ENCODE results near the gene MISFA. TPM values are rescaled to one million over a fixed set of nuclear protein-coding genes. Genes with fewer than 3 reads are reported as not detected.
A peak's percentile ranks its signal among the peaks of the same experiment; 100 is the strongest.
"Not testable (repeated sequence)": the region's sequence is repeated elsewhere in the genome, so short reads cannot be mapped to it uniquely, and the experiment has no call there.

MISFA gene
- total and polyA plus RNA-seq, 7 donors, result 0.44 to 4.2 (median 3.7) TPM; not detected in 4

- Histone ChIP-seq H3K9me3 (no peaks in the 10 kb centered on the region), H3K36me3 (no peaks in the 10 kb centered on the region), H3K4me3 (no peak overlapping the region), H3K4me1 (no peaks in the 10 kb centered on the region), H3K27me3 (no peaks in the 10 kb centered on the region), H3K27ac (no peak overlapping the region)
- DNase-seq, result no peak
- WGBS, 2 donors, result 65 to 79% methylated on average over 1 of the region's 1 CpG
- intact Hi-C loops (cut with DNase I), result no loop called here
- TF ChIP-seq CTCF (IDR thresholded peaks at IDR 0.05) (no peak), POLR2AphosphoS5 (IDR thresholded peaks at IDR 0.05) (no peak), POLR2A (IDR thresholded peaks at IDR 0.05) (no peak), EP300 (IDR thresholded peaks at IDR 0.05) (no peak)
Measured at GRCh38 chr11:18641677-18642076, 42.1 kb downstream of the MISFA start.

- H3K9me3 ChIP-seq; H3K27me3 ChIP-seq; H3K27ac ChIP-seq; H3K36me3 ChIP-seq; intact Hi-C loops (cut with DNase I); H3K4me1 ChIP-seq; DNase-seq; H3K4me3 ChIP-seq: not testable (repeated sequence)
- 63 to 80% methylated on average over 4 of the region's 4 CpGs for WGBS, 2 donors
Measured at GRCh38 chr11:18643034-18643433, 43.4 kb downstream of the MISFA start.

- TF ChIP-seq POLR2AphosphoS5 (IDR thresholded peaks at IDR 0.05) (no peak), POLR2A (IDR thresholded peaks at IDR 0.05) (no peak), EP300 (IDR thresholded peaks at IDR 0.05) (no peak), CTCF (IDR thresholded peaks at IDR 0.05) (no peak)
- no peaks in the 10 kb centered on the region for H3K27me3 ChIP-seq
- intact Hi-C loops (cut with DNase I), result no loop called here
- no peak overlapping the region for H3K27ac ChIP-seq
- no peak overlapping the region for H3K4me3 ChIP-seq
- 70 to 96% methylated on average over 4 of the region's 4 CpGs for WGBS, 2 donors
- no peaks in the 10 kb centered on the region for H3K4me1 ChIP-seq
- no peaks in the 10 kb centered on the region for H3K9me3 ChIP-seq
- DNase-seq, result no peak
- H3K36me3 ChIP-seq, result no peaks in the 10 kb centered on the region
Measured at GRCh38 chr11:18650353-18650752, 50.8 kb downstream of the MISFA start.

- H3K4me1 ChIP-seq, result no peaks in the 10 kb centered on the region
- intact Hi-C loops (cut with DNase I), result no loop called here
- H3K9me3 ChIP-seq, result no peaks in the 10 kb centered on the region
- no peaks in the 10 kb centered on the region for H3K36me3 ChIP-seq
- H3K4me3 ChIP-seq, result no peak overlapping the region
- DNase-seq, result no peak
- WGBS, 2 donors, result 79% methylated on average over 19 of the region's 19 CpGs
- H3K27ac ChIP-seq, result no peak overlapping the region
- H3K27me3 ChIP-seq, result no peaks in the 10 kb centered on the region
- TF ChIP-seq CTCF (IDR thresholded peaks at IDR 0.05) (peak in 2 of 4 experiments; percentile 14 to 38), POLR2A (IDR thresholded peaks at IDR 0.05) (no peak), POLR2AphosphoS5 (IDR thresholded peaks at IDR 0.05) (no peak), EP300 (IDR thresholded peaks at IDR 0.05) (no peak)
Measured at GRCh38 chr11:18650859-18651557, 51.4 kb downstream of the MISFA start.

Other genes with a start within 250 kb of the MISFA start
- gene LDHA, start 205.2 kb upstream of the MISFA start, total RNA-seq, result 100 to 1,000 TPM; 326 to 507 (median 346) TPM
- gene LDHA, start 205.2 kb upstream of the MISFA start, polyA plus RNA-seq, result 100 to 1,000 TPM; 503 to 668 (median 517) TPM
- gene LDHC, start 187.5 kb upstream of the MISFA start, total RNA-seq, result not detected
- 1 to 10 TPM in 2 of 3 donors, not detected in 1; 2.4 to 4.9 TPM for gene LDHC, start 187.5 kb upstream of the MISFA start, polyA plus RNA-seq
- gene LDHAL6A, start 143.9 kb upstream of the MISFA start, total RNA-seq, result not detected
- under 1 TPM in 1 of 3 donors, not detected in 2; 0.04 TPM for gene LDHAL6A, start 143.9 kb upstream of the MISFA start, polyA plus RNA-seq
- 100 to 1,000 TPM in 1 of 4 donors, 10 to 100 TPM in 3; 70.3 to 100 (median 89.8) TPM for gene TSG101, start 72.8 kb upstream of the MISFA start, total RNA-seq
- 100 to 1,000 TPM in 1 of 3 donors, 10 to 100 TPM in 2; 55.7 to 103 (median 90.7) TPM for gene TSG101, start 72.8 kb upstream of the MISFA start, polyA plus RNA-seq
- 10 to 100 TPM; 22.3 to 40.3 (median 28.8) TPM for gene UEVLD, start 11.1 kb upstream of the MISFA start, total RNA-seq
- gene UEVLD, start 11.1 kb upstream of the MISFA start, polyA plus RNA-seq, result 10 to 100 TPM; 10.5 to 29.1 (median 12.0) TPM
- gene SPTY2D1, start 34.6 kb downstream of the MISFA start, total RNA-seq, result 10 to 100 TPM in 3 of 4 donors, 1 to 10 TPM in 1; 9.6 to 16.3 (median 12.4) TPM
- 1 to 10 TPM; 4.2 to 9.2 (median 8.4) TPM for gene SPTY2D1, start 34.6 kb downstream of the MISFA start, polyA plus RNA-seq
- 1 to 10 TPM; 3.7 to 5.3 (median 4.8) TPM for gene TMEM86A, start 99.0 kb downstream of the MISFA start, total RNA-seq
- gene TMEM86A, start 99.0 kb downstream of the MISFA start, polyA plus RNA-seq, result 1 to 10 TPM; 1.7 to 3.0 (median 2.3) TPM
- not detected for gene IGSF22, start 126.4 kb downstream of the MISFA start, total RNA-seq
- under 1 TPM in 2 of 3 donors, not detected in 1; 0.46 to 0.52 TPM for gene IGSF22, start 126.4 kb downstream of the MISFA start, polyA plus RNA-seq
- 1 to 10 TPM in 1 of 4 donors, under 1 TPM in 3; 0.33 to 1.1 (median 0.69) TPM for gene PTPN5, start 192.0 kb downstream of the MISFA start, total RNA-seq
- under 1 TPM in 1 of 3 donors, not detected in 2; 0.39 TPM for gene PTPN5, start 192.0 kb downstream of the MISFA start, polyA plus RNA-seq

Data from sigmoid colon (tissue), 7 donors.